GM12873 (cell line): Measurements from ENCODE around the gene CCDC57.

Experiments used
- CTCF ChIP-seq: IDR thresholded peaks from 2 replicates; pipeline ENCODE4 v1.5.1; 2012; ENCODE audit warnings: low read depth, mild to moderate bottlenecking, moderate library complexity, low read length, control low read depth; ENCODE audit not compliant: insufficient read depth; ENCODE audit errors: missing control alignments

CCDC57 gene

GRCh38 chr17:82242698-82242976 lies 30.0 kb upstream of the CCDC57 start:
- no peak for TF ChIP-seq CTCF

GRCh38 chr17:82241926-82242697 lies 29.5 kb upstream of the CCDC57 start:
- TF ChIP-seq CTCF = no peak

GRCh38 chr17:82241183-82241925 lies 28.7 kb upstream of the CCDC57 start:
- TF ChIP-seq CTCF = no peak

GRCh38 chr17:82240506-82241182 lies 28.0 kb upstream of the CCDC57 start:
- TF ChIP-seq CTCF = no peak

GRCh38 chr17:82239926-82240505 lies 27.4 kb upstream of the CCDC57 start:
- no peak for TF ChIP-seq CTCF

GRCh38 chr17:82239401-82239925 lies 26.8 kb upstream of the CCDC57 start:
- no peak for TF ChIP-seq CTCF

GRCh38 chr17:82238472-82239201 lies 26.0 kb upstream of the CCDC57 start:
- TF ChIP-seq CTCF = no peak
